Mucosa of rectum (tissue), 2 donors: Measurements from ENCODE around the gene ARHGAP15.
"Not testable (repeated sequence)": the region's sequence is repeated elsewhere in the genome, so short reads cannot be mapped to it uniquely, and the experiment has no call there.

ENCODE experiments used
- H3K27ac ChIP-seq, 2 donors: one replicate each; pipeline ENCODE4 v1.7.0; 2013; ENCODE audit warnings: inconsistent platforms in 2 of 2, low read depth in 2 of 2, low read length in 2 of 2
- H3K27me3 ChIP-seq, 2 donors: one replicate each; pipeline ENCODE4 v1.7.0; 2013; ENCODE audit warnings: low read length in 2 of 2; ENCODE audit not compliant: control insufficient read depth in 2 of 2, insufficient read depth in 2 of 2
- H3K36me3 ChIP-seq, 2 donors: one replicate each; pipeline ENCODE4 v1.7.0; 2013; ENCODE audit warnings: low read length in 2 of 2; ENCODE audit not compliant: control insufficient read depth in 2 of 2, insufficient read depth in 2 of 2
- H3K4me1 ChIP-seq, 2 donors: one replicate each; pipeline ENCODE4 v1.7.0; 2013; ENCODE audit warnings: low read length in 2 of 2, mild to moderate bottlenecking in 1 of 2; ENCODE audit not compliant: control insufficient read depth in 2 of 2, insufficient read depth in 2 of 2
- H3K4me3 ChIP-seq, 2 donors: one replicate each; pipeline ENCODE4 v1.7.0; 2013; ENCODE audit warnings: low read length in 2 of 2
- H3K9ac ChIP-seq, 2 donors: one replicate each; pipeline ENCODE4 v1.7.0; 2013; ENCODE audit warnings: low read length in 2 of 2, low read depth in 1 of 2, mild to moderate bottlenecking in 1 of 2
- H3K9me3 ChIP-seq, 2 donors: one replicate each; pipeline ENCODE4 v1.7.0; 2013; ENCODE audit warnings: low read length in 2 of 2; ENCODE audit not compliant: control insufficient read depth in 2 of 2
- donor health status: healthy.
- donor health status: Normal muscosa, but diverticular disease.

ARHGAP15 gene

DNA sequence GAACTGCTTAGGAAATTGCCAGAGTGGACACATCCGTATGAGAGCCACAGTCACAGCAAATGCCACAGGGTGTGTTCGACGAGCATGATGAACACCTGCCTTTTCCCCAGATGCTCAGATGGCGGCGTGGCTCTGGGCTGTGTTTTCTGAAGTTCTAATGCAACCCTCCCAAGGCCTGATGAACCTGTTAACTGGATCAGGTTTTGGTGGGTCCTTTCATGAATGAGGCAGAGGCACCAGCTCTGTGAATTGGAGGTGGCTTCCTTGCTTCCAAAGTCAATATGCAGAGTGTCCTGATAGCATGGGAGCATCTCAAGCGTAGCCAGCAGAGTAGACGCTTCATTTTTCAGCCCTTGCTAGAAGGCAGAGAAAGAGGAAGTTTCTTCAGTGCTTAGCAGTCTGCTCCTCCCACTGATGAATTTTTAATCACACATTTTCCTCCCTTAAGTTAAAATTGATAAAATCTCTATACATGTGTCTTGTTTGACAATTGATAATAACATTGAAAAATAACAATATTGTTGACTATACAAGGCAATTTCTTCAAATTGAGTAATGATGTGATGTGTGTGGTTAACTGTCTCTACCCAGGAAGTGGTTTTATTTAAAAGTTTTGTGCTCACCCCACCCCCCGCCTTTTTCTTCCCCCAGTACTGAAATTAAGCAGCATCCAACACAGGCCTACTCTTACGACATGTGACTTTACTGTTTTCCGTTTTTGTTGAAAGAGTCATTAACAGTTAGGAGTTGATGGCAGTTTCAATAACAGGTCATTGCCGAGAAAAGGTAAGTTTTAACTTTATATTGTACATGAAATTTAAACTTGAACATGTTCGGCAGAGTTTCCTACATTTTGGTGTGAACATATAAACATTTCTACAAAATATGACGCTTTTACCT lies at the start of gene ARHGAP15:
ARHGAP15 (plus strand) TSS at position 739 of the 900 bp plus-strand sequence.
- peak within 1 kb of the TSS; percentile 17 to 70 for H3K4me3 ChIP-seq
- H3K27ac ChIP-seq: peak within 1 kb of the TSS; percentile 78 to 81
- H3K27me3 ChIP-seq: no peaks in the 10 kb centered on the region
- no peaks in the 10 kb centered on the region for H3K36me3 ChIP-seq
- H3K9ac ChIP-seq: peak within 1 kb of the TSS; percentile 13 to 36
- no peaks in the 10 kb centered on the region for H3K4me1 ChIP-seq
- H3K9me3 ChIP-seq: no peaks in the 10 kb centered on the region

DNA sequence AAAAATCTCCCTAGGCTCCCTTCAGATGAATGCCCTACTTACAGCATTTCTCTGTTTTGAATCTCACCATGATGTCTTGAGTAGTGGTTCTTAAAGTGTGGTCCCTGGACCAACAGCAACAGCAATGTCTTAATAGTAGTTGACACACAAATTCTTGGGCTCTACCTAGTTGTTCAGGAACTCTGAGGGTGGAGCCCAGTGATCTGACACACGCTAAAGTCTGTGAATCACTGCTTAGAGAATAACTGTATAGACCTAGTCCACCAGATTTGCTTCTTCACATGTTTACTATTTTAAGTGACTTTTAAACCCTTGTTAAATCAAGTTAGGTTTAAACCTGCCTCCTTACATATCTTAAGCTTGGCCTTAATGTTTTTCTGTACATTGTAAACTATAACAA lies 47.6 kb upstream of the ARHGAP15 start:
- H3K4me1 ChIP-seq: no peaks in the 10 kb centered on the region
- no peaks in the 10 kb centered on the region for H3K27me3 ChIP-seq
- H3K9me3 ChIP-seq: no peaks in the 10 kb centered on the region
- no peak overlapping the region for H3K27ac ChIP-seq
- H3K4me3 ChIP-seq: no peak overlapping the region
- H3K36me3 ChIP-seq: no peaks in the 10 kb centered on the region
- H3K9ac ChIP-seq: no peak overlapping the region

DNA sequence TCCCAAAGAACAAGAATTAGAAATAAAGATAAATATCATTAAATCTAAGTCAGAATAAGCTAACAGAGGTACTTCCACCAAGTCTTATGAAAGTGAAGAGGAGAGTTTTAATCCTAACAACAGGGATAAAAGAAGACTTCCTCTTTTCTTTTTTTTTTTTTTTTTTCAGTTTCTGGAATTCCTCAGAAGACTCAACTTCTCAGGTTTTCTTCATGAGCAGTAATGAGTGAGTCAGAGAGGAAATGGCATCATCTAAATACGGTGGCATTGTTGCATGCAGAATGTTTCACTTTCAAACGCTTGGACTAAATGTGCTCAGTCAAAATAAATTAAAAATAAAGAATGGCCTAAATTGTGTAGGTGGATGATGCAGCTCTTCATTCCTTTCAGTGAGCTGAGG lies 45.6 kb upstream of the ARHGAP15 start:
- no peak overlapping the region for H3K4me3 ChIP-seq
- H3K9me3 ChIP-seq: no peaks in the 10 kb centered on the region
- H3K27ac ChIP-seq: no peak overlapping the region
- no peaks in the 10 kb centered on the region for H3K4me1 ChIP-seq
- H3K9ac ChIP-seq: no peak overlapping the region
- no peaks in the 10 kb centered on the region for H3K27me3 ChIP-seq
- no peaks in the 10 kb centered on the region for H3K36me3 ChIP-seq

DNA sequence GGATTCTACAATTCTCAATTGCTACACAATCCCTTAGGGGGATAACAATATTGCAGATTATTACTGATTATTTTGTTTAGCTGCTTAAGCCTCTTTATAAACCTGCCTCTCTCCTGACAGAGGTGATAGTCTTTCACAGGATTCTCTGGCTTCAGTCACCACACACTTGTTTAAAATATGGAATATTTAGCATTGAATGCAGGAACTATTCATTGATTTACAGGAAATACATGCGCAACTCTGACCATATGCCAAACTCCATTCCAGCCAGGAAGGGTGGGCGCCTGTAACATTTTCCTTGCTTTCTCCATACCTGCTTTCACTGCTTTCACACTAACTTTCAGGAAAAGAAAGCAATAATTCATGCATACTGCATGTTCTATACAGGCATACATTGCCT lies 44.8 kb upstream of the ARHGAP15 start:
- no peak overlapping the region for H3K9ac ChIP-seq
- H3K9me3 ChIP-seq: no peaks in the 10 kb centered on the region
- no peaks in the 10 kb centered on the region for H3K4me1 ChIP-seq
- H3K36me3 ChIP-seq: no peaks in the 10 kb centered on the region
- no peak overlapping the region for H3K4me3 ChIP-seq
- H3K27ac ChIP-seq: no peak overlapping the region
- no peaks in the 10 kb centered on the region for H3K27me3 ChIP-seq

DNA sequence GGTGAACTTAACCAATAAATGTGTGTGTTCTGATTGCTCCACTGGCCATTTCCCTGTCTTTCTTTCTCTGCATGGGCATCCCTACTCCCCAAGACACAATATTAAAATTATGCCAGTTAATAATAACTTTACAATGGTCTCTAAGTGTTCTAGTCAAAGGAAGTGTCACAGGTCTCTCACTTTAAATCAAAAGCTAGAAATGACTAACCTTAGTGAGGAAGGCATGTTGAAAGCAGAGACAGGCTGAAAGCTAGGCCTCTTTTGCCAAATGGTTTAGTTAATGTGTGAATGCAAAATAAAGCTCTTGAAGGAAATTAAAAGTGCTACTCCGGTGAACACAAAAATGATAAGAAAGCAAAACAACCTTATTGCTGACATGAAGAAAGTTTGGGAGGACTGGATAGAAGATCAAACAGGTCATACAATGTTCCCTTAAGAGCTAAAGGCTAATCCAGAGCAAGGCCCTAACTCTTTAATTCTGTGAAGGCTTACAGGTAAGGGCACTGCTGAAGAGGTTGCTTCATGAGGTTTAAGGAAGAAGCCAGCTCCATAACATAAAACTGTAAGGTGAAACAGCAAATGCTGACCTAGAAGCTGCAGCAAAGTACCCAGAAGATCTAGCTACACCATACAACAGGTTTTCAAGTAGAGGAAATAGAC lies 44.0 kb upstream of the ARHGAP15 start:
- no peaks in the 10 kb centered on the region for H3K9me3 ChIP-seq
- H3K36me3 ChIP-seq: no peaks in the 10 kb centered on the region
- no peak overlapping the region for H3K4me3 ChIP-seq
- H3K9ac ChIP-seq: no peak overlapping the region
- no peak overlapping the region for H3K27ac ChIP-seq
- H3K4me1 ChIP-seq: no peaks in the 10 kb centered on the region
- no peaks in the 10 kb centered on the region for H3K27me3 ChIP-seq

DNA sequence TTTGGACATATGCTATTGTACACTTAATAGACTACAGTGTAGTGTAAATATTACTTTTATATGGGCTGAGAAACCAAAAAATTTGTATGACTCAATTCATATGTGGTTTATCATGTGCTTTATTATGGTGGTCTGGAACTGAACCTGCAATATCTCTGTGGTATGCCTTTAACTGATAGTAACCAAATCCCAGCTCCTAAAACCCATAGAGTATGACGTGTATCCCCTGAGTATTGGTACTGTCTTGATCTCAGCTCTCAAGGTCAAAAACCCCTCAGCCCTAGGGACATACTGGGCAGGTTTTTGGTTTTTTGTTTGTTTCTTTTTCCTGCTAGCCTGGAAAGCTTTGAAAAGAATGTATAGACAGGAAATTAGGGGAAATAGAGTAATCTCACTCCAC lies 42.2 kb upstream of the ARHGAP15 start:
- no peaks in the 10 kb centered on the region for H3K4me1 ChIP-seq
- H3K4me3 ChIP-seq: no peak overlapping the region
- H3K9ac ChIP-seq: no peak overlapping the region
- no peaks in the 10 kb centered on the region for H3K27me3 ChIP-seq
- H3K36me3 ChIP-seq: no peaks in the 10 kb centered on the region
- H3K27ac ChIP-seq: no peak overlapping the region
- no peaks in the 10 kb centered on the region for H3K9me3 ChIP-seq

DNA sequence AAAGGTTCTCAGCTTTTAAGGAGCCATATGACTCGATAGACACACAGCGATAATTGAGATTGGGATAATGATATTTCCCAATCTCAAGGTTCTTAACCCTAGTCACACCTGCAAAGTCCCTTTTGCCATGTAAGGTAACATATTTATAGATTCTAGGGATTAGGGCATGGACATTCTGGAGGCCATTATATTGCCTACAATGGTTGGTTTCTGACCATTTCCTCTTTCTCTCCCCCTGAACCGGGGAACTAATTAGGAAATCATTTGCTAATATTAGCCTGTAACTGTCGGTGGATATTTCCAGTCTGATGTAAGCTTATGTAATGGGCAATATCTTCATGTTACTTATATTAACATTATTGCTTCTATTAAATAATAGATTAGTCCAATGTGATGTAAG lies 40.8 kb upstream of the ARHGAP15 start:
- no peaks in the 10 kb centered on the region for H3K4me1 ChIP-seq
- H3K4me3 ChIP-seq: no peak overlapping the region
- H3K9ac ChIP-seq: no peak overlapping the region
- no peaks in the 10 kb centered on the region for H3K9me3 ChIP-seq
- H3K36me3 ChIP-seq: no peaks in the 10 kb centered on the region
- H3K27me3 ChIP-seq: no peaks in the 10 kb centered on the region
- H3K27ac ChIP-seq: no peak overlapping the region

DNA sequence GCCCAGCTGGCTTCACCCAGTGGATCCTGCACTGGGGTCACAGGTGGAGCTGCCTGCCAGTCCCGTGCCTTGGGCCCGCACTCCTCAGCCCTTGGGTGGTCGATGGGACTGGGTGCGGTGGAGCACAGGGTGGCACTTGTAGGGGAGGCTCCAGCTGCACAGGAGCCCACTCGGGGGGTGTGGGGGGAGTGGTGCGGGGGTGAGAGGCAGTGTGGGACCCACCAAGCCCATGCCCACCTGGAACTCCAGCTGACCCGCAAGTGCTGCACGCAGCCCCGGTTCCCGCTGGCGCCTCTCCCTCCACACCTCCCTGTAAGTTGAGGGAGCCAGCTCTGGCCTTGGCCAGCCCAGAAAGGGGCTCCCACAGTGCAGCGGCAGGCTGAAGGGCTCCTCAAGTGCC lies 39.7 kb upstream of the ARHGAP15 start:
- not testable (repeated sequence) for H3K9me3 ChIP-seq, H3K4me3 ChIP-seq, H3K27ac ChIP-seq, H3K27me3 ChIP-seq, H3K36me3 ChIP-seq, H3K9ac ChIP-seq, H3K4me1 ChIP-seq

DNA sequence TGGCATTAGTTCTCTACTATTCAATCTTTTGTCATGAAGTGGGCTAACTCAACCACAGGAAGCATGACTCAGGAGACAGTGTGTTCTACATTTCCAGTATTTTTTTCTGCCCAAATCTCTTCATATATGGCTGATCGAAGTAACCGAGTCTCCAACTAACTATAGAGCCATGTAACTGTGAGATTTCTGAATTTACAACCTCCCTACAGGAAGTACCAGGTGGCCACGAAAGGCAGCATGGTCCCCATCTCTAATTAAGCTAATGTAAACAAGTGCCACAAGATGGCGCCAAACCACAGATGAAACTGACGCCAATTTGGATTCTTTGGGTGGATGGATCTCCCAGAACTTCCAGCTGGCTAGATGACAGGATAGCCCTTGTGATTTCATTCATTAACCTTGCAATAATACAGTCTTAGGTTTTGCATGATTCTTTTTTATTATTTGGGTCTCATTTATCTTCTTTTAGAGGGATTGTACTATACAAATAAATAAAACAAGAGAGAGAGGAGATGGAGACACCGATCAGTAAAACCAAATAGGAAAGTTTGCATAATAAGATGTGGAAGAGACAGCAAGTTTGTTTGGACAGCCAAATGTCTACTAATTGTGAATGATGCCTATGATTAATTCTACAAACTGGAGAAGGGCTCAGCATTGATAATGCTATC lies 18.3 kb upstream of the ARHGAP15 start:
- Histone ChIP-seq H3K27ac (no peak overlapping the region), H3K9me3 (no peaks in the 10 kb centered on the region), H3K9ac (no peak overlapping the region), H3K4me1 (no peaks in the 10 kb centered on the region), H3K27me3 (no peaks in the 10 kb centered on the region), H3K36me3 (no peaks in the 10 kb centered on the region), H3K4me3 (no peak overlapping the region)

DNA sequence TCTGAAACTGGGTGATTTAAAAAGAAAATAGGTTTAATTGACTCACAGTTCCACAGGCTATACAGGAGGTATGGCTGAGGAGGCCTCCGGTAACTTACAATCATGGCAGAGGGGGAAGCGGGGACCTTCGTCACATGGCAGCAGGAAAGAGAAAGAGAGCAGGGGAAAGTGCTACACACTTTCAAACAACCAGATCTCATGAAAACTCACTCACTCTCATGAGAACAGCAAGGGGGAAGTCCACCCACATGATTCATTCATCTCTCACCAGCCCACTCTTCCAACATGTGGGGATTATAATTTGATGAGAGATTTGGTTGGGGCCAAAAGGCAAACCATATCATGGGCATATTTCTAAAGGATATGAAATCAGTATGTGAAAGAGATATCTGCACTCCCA lies 12.0 kb upstream of the ARHGAP15 start:
- H3K4me3 ChIP-seq: no peak overlapping the region
- no peaks in the 10 kb centered on the region for H3K27me3 ChIP-seq
- H3K4me1 ChIP-seq: no peaks in the 10 kb centered on the region
- no peak overlapping the region for H3K9ac ChIP-seq
- H3K27ac ChIP-seq: no peak overlapping the region
- no peaks in the 10 kb centered on the region for H3K9me3 ChIP-seq
- H3K36me3 ChIP-seq: no peaks in the 10 kb centered on the region
